HG03378 (cell line): ENCODE results near the gene ARAP2.

Source experiments
- ATAC-seq: cut with Tn5 transposase; IDR thresholded peaks from one replicate; pipeline ENCODE4 v1.9.1; 2021; ENCODE audit warnings: mild to moderate bottlenecking, moderate library complexity; ENCODE audit not compliant: unreplicated experiment

ARAP2 gene

GRCh38 chr4:36267486-36268268 is 23.4 kb upstream of the ARAP2 start:
- ATAC-seq: no peak

GRCh38 chr4:36264207-36264826 is 20.0 kb upstream of the ARAP2 start:
- ATAC-seq: no peak

GRCh38 chr4:36260731-36261130 is 16.4 kb upstream of the ARAP2 start:
- ATAC-seq: no peak

- ATAC-seq: peak; percentile 45
Measured at GRCh38 chr4:36256398-36256891, 12.1 kb upstream of the ARAP2 start.

- ATAC-seq: peak; percentile 89
Measured at GRCh38 chr4:36255577-36255976, 11.3 kb upstream of the ARAP2 start.

DNA sequence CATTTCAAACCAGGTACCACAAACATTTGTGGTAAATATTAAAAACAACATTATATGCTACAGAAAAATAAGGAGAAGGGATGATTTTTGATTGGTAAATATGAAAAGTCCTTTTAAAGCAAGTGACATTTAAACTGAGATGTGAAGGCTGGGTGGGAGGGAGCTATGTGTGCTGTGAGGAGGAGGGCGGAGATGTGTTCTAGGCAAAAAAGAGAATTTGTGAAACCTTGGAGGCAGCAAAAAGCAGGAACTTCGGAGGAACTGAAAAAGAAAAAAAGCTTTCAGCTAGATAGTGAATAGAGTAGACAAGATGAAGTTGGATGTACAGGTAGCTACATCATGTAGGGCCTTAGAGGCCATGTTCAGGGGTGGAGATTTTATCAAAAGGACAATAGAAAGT is 10.1 kb upstream of the ARAP2 start:
- ATAC-seq: no peak

DNA sequence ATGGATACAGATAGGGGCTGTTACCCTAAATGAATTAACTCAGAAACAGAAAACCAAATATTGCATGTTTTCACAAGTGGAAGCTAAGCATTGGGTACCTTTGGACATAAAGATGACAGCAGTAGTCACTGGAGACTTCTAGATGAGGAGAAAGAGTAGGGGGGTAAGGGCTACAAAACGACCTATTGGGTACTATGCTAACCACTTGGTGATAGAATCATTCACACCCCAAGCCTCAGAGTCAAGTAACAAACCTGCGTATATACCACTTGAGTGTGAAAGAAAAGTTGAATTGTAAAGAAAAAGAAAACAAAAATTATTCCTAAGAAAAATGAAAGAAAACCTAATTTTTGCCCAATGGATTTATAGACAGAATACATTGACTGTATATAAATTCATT is 7.7 kb upstream of the ARAP2 start:
- ATAC-seq: no peak

GRCh38 chr4:36249610-36250009 is 5.3 kb upstream of the ARAP2 start:
- no peak for ATAC-seq

- ATAC-seq: peak; percentile 13
Measured at GRCh38 chr4:36243355-36244256, 708 bp downstream of the ARAP2 start.

GRCh38 chr4:36242629-36243354 is 1.5 kb downstream of the ARAP2 start:
- ATAC-seq: no peak

DNA sequence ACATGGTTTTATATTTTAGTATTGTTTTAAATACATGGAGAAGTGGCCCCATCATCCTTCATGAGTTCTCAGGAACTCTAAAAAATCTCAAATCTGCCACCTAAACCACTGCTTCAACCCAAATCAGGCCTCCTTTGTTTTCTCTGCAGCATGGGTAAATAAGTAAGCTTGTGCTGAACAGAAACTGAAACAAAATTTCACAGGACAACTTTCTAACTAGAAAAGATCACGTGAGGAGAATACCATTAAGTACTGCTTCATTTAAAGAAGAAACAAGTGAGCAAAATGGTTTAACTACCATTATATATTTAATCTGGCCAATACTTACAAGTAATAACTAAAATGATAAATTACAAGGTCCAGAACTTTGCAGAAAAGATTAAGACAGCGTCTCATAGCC is 2.5 kb downstream of the ARAP2 start:
- peak; percentile 64 for ATAC-seq

DNA sequence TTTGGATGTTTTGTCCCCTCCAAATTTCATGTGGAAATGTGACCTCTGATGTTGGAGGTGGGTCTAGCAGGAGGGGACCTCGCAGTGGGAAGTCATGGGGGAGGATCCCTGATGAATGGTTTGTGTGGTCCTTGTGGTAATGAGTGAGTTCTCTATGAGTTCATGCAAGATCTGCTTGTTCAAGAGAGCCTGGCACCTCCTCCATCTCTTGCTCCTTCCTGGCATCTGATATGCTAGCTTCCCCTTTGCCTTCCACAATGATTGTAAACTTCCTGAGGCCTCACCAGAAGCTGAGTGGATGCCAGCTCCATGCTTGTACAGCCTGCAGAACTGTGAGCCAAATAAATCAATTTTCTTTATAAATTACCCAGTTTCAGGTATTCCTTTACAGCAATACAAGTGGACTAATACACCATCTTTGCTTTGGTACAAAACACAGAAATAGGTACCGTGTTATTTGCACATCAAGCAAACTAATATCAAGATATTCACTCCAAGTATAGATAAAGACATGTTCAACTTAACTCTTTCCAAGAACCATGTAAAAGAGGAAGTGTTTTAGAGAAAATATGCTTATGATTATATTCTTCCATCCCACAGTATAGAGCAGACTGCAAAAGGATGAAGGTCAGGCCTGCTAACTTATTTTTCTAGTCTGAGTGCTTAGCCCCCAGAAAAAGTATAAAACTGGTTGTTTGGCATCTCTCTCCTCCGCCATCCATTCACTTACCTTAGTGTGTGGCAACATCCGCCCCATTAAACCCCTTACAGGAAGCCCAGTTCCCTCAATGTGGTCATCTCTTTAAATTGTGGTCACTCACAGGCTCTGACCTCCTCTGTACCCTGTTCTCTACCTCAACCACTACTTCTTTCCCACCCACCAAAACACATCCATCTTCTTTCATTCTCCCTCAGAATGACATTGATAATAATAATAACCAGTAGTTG is 6.7 kb downstream of the ARAP2 start:
- no peak for ATAC-seq

DNA sequence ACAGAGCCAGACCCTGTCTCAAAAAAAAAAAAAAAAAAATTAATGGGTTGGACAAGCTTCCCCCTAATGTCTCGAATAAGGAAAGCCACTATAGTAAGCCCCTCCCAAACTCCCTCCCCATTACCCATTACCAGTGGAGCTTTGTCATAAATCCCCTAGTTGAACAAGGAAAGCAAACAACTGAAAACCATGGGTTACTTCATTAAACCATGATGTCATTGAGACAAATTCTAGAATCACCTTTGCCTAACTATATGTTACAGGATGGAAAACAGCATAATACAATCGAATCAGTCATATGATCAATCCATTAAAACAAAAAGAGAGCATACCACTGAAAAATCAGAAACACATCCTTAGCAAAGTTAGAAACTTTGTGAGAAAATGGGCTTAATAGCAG is 8.2 kb downstream of the ARAP2 start:
- ATAC-seq: no peak

GRCh38 chr4:36235306-36235705 is 9.0 kb downstream of the ARAP2 start:
- no peak for ATAC-seq

DNA sequence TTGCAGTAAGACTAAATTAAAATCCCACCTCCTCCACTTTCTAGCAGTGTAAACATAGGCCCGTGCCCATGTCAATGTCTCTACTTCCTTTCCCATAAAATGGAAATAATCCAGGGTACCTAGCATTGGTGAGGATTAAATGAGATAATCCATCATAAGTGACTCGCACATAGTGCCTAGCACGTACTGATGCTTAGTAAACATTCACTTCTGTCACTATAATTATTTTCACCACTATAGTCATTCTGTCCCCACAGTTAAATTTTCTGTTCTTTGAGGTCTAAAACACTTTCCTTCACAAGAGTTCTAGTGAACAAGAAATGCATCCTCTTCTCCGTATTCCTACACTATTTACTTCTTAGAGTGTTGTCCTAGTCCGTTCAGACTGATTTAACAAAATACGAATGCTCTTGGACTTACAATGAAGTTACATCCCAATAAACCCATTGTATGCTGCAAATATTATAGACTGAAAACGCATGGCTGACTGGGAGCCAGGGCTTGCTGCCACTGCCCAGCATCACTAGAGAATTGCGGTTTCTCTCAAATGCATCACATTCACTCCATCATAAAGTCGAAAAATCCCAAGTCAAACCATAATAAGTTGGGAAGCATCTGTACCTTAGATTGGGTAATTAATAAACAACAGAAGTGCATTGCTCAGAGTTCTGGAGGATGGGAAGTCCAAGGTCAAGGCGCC is 10.6 kb downstream of the ARAP2 start:
- no peak for ATAC-seq

DNA sequence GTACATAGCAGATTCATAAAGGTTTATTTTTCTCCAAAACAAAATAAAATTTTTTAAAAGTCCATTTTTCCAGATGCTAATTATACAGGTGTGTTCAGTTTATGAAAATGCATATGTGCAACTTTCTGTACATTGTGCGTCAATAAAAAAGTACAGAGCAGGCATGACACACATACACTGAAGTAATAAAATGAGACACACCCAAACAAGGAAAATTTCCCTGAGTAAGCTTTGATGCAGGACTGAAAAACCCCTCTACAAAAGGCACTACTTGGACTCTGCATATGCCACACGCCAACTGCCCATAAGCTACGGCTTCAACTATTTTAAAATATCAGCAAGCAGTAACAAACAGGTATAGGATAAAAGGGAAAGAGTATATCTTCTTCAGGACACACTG is 13.8 kb downstream of the ARAP2 start:
- ATAC-seq: no peak

DNA sequence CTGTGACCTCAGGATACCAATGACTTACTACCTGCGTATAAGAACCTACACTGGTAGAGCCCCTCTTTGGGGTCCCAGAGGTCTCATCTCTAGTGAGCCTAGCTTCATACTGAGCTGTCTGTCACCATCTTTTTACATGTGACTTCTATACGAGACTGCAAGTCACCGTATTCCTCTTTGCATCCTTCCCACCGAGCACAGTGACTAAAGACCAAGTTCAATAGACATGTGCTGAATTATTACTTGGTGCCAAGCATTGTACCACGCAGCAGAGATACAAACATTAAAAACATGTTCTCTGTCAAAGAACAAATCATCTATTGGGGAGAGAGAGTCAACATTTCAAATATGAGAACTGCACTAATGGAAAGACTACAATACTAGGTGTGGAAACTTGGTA is 16.4 kb downstream of the ARAP2 start:
- no peak for ATAC-seq

DNA sequence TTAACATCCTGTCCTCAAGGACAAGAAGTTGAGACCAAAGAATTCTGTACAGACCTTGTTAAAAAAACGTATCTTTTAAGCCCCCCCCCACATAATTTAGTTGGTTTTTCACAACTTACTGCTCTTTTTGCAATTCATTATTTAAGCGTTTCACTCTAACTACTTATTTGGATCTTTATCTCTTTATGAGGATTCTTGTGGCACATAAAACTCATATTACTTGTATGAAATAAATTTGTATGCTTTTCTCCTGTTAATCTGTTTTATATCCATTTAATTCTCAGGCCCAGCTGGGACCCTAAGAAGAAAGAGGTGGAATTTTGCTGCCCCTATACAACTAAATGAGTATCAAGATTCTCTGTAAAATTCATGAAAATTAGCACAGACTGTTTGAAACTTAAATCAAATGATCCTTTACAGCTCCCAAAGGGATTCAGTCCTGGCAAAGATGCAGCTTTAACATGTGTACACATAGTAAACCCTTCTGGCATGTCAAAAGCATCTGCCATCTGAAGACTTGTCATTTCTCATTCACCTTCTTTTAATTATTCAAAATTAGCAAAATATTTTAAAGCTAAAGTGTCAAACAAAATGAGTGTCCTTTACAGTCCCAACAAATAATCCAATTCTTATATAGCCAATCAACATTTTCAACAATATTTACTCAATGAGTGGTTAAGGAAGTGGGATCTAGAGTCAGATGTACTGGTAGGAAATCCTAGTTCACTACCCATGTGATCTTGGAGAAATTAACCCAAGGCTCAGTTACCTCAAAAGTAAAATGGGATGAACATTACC is 17.7 kb downstream of the ARAP2 start:
- ATAC-seq: no peak
